GM23338 (cell line): ENCODE results near the gene MTHFD1L. TPM values are rescaled to one million over a fixed set of nuclear protein-coding genes. Genes with fewer than 3 reads are reported as not detected.

ENCODE experiments used
- ATAC-seq: fragments of 200-7000 bp; cut with Tn5 transposase; 3 replicates; pipeline ENCODE4 v1.9.1; 2020
- DNase-seq: peaks from one replicate; pipeline ENCODE4 v3.0.0-alpha.2; 2015; ENCODE audit warnings: low spot score
- H2AFZ ChIP-seq: fragments of 200-600 bp; sonication (generic); 2 replicates; pipeline ENCODE4 v1.8.0; 2016; ENCODE audit warnings: antibody characterized with exemption, mild to moderate bottlenecking, moderate library complexity
- H3F3A ChIP-seq: fragments of 200-600 bp; sonication (generic); replicated peaks from 2 replicates; pipeline ENCODE4 v1.8.0; 2017; ENCODE audit warnings: antibody characterized with exemption, mixed run types, low read depth
- H3K27ac ChIP-seq: fragments of 200-600 bp; sonication (generic); 2 replicates; pipeline ENCODE4 v1.6.1; 2016; ENCODE audit warnings: low read depth
- H3K27me3 ChIP-seq: fragments of 200-600 bp; sonication (generic); 2 replicates; pipeline ENCODE4 v1.8.0; 2016; ENCODE audit warnings: mild to moderate bottlenecking, mixed run types, moderate library complexity; ENCODE audit not compliant: insufficient read depth
- H3K36me3 ChIP-seq: fragments of 200-600 bp; sonication (generic); 2 replicates; pipeline ENCODE4 v1.8.0; 2016; ENCODE audit warnings: mild to moderate bottlenecking; ENCODE audit not compliant: insufficient read depth
- H3K4me1 ChIP-seq: fragments of 200-600 bp; sonication (generic); 2 replicates; pipeline ENCODE4 v1.8.0; 2016; ENCODE audit warnings: mild to moderate bottlenecking, moderate library complexity; ENCODE audit not compliant: insufficient read depth
- H3K4me2 ChIP-seq: fragments of 200-600 bp; sonication (generic); 2 replicates; pipeline ENCODE4 v1.7.1; 2017; ENCODE audit warnings: mixed run types
- H3K4me3 ChIP-seq: fragments of 200-600 bp; sonication (generic); 2 replicates; pipeline ENCODE4 v1.6.1; 2016; ENCODE audit warnings: mixed run types
- H3K79me2 ChIP-seq: fragments of 200-600 bp; sonication (generic); replicated peaks from 2 replicates; pipeline ENCODE4 v1.8.0; 2017; ENCODE audit warnings: mild to moderate bottlenecking; ENCODE audit not compliant: insufficient read depth
- H3K9me2 ChIP-seq: fragments of 200-600 bp; sonication (generic); 2 replicates; pipeline ENCODE4 v1.8.0; 2017; ENCODE audit not compliant: insufficient read depth
- H4K20me1 ChIP-seq: fragments of 200-600 bp; sonication (generic); replicated peaks from 2 replicates; pipeline ENCODE4 v1.8.0; 2017; ENCODE audit warnings: mild to moderate bottlenecking; ENCODE audit not compliant: insufficient read depth
- H3K27ac Mint-ChIP-seq: 2 replicates; pipeline ENCODE4 v1.8.0; 2020; ENCODE audit warnings: inconsistent platforms, mild to moderate bottlenecking, moderate library complexity, mixed read lengths
- H3K27me3 Mint-ChIP-seq: 3 replicates; pipeline ENCODE4 v1.8.0; 2022; ENCODE audit warnings: low read depth, mild to moderate bottlenecking, moderate library complexity, mixed read lengths, inconsistent platforms; ENCODE audit not compliant: insufficient read depth, poor library complexity
- H3K36me3 Mint-ChIP-seq: 3 replicates; pipeline ENCODE4 v1.8.0; 2021; ENCODE audit warnings: low read depth, mild to moderate bottlenecking, inconsistent platforms, moderate library complexity, mixed read lengths
- H3K4me1 Mint-ChIP-seq: 3 replicates; pipeline ENCODE4 v1.8.0; 2020; ENCODE audit warnings: mild to moderate bottlenecking, inconsistent platforms, mixed read lengths
- H3K4me3 Mint-ChIP-seq: 3 replicates; pipeline ENCODE4 v1.8.0; 2021; ENCODE audit warnings: moderate library complexity, mild to moderate bottlenecking, inconsistent platforms, mixed read lengths
- H3K9me3 Mint-ChIP-seq: 3 replicates; pipeline ENCODE4 v1.8.0; 2020; ENCODE audit warnings: moderate library complexity, mild to moderate bottlenecking, inconsistent platforms, mixed read lengths
- CREB1 ChIP-seq: fragments of 250-450 bp; sonication (Bioruptor Pico); IDR thresholded peaks from 2 replicates; pipeline ENCODE4 v1.5.0; 2020; ENCODE audit warnings: low read depth, mild to moderate bottlenecking, moderate library complexity
- CTCF ChIP-seq, 2 experiments: fragments of 200-600 bp in 1 of 2; sonication (generic) in 1 of 2; conservative IDR thresholded peaks; 2 replicates each; pipeline versions ENCODE4 v1.5.1 to v1.6.1; 2016 to 2017; ENCODE audit warnings: antibody characterized with exemption in 2 of 2, low read depth in 2 of 2, mild to moderate bottlenecking in 2 of 2, moderate library complexity in 1 of 2
- ETS1 ChIP-seq: IDR thresholded peaks from 2 replicates; pipeline ENCODE4 v1.6.1; 2016; ENCODE audit warnings: antibody characterized with exemption
- EZH2 ChIP-seq: fragments of 200-600 bp; sonication (generic); IDR thresholded peaks from one replicate; pipeline ENCODE4 v1.8.0; 2017; ENCODE audit warnings: antibody characterized with exemption, mild to moderate bottlenecking, low read depth; ENCODE audit not compliant: unreplicated experiment
- EZH2phosphoT487 ChIP-seq: fragments of 200-600 bp; sonication (generic); IDR thresholded peaks from one replicate; pipeline ENCODE4 v1.8.1; 2018; ENCODE audit warnings: antibody characterized with exemption; ENCODE audit not compliant: unreplicated experiment
- JUNB ChIP-seq: IDR thresholded peaks from one replicate; pipeline ENCODE4 v1.6.1; 2016; ENCODE audit warnings: antibody characterized with exemption; ENCODE audit not compliant: unreplicated experiment
- NANOG ChIP-seq: IDR thresholded peaks from 2 replicates; pipeline ENCODE4 v1.6.1; 2016; ENCODE audit warnings: antibody characterized with exemption, borderline replicate concordance
- POLR2AphosphoS5 ChIP-seq: IDR thresholded peaks from 2 replicates; pipeline ENCODE4 v1.6.1; 2016; ENCODE audit warnings: antibody characterized with exemption, low read depth
- REST ChIP-seq: IDR thresholded peaks from one replicate; pipeline ENCODE4 v1.6.1; 2018; ENCODE audit warnings: antibody characterized with exemption; ENCODE audit not compliant: unreplicated experiment
- STAT1 ChIP-seq: IDR thresholded peaks from one replicate; pipeline ENCODE4 v1.6.1; 2016; ENCODE audit warnings: antibody characterized with exemption; ENCODE audit not compliant: unreplicated experiment
- ZNF114 ChIP-seq: fragments of 250-450 bp; sonication (Bioruptor Pico); IDR thresholded peaks from 2 replicates; pipeline ENCODE4 v1.5.0; 2020; ENCODE audit warnings: mild to moderate bottlenecking, moderate library complexity
- ZNF331 ChIP-seq: fragments of 250-450 bp; sonication (Bioruptor Pico); IDR thresholded peaks from 2 replicates; pipeline ENCODE4 v1.5.0; 2020; ENCODE audit warnings: low read depth, mild to moderate bottlenecking, moderate library complexity
- ZNF462 ChIP-seq: fragments of 250-450 bp; sonication (Bioruptor Pico); IDR thresholded peaks from 2 replicates; pipeline ENCODE4 v1.5.0; 2020; ENCODE audit warnings: mild to moderate bottlenecking, moderate library complexity
- polyA plus RNA-seq: library from polyadenylated mRNA; unstranded; fragments of >200 nt; fragmentation: Nextera tagmentation; extraction: Ambion mirVana; gene quantifications from 2 replicates; pipeline ENCODE4 v1.2.1, GENCODE V29; 2016
- total RNA-seq: library from RNA; depleted of rRNA; stranded (reverse); fragments of >200 nt; shearing (Covaris generic); gene quantifications from 2 replicates; pipeline ENCODE4 v1.2.3, GENCODE V29; 2014

The MTHFD1L gene
- total and polyA plus RNA-seq, 2 experiments from 2014 or later, result 53.2 to 66.8 TPM

- Histone ChIP-seq H3K27ac (no peak overlapping the region), H3K4me1 (0 out of 2 replicates have a peak, but pooled peaks cover 4% of the 10 kb centered on the region), H2AFZ (peak overlapping the region; percentile 43), H3K4me3 (no peak overlapping the region), H3K9me2 (no peaks in the 10 kb centered on the region), H3K36me3 (no peaks in the 10 kb centered on the region), H3K27me3 (no peaks in the 10 kb centered on the region), H3K4me2 (no peak overlapping the region), H3K79me2 (no peaks in the 10 kb centered on the region), H3F3A (no peaks in the 10 kb centered on the region; the same call in 1 of the 2 replicates), H4K20me1 (no peaks in the 10 kb centered on the region)
- Mint-ChIP-seq H3K9me3 (peaks cover 6% of the 10 kb centered on the region; the same call in 2 of the 3 replicates), H3K4me1 (peaks cover 12% of the 10 kb centered on the region), H3K36me3 (peaks cover 2% of the 10 kb centered on the region; the same call in 1 of the 3 replicates), H3K4me3 (no peak overlapping the region), H3K27ac (no peak overlapping the region), H3K27me3 (peaks cover 6% of the 10 kb centered on the region)
- TF ChIP-seq ZNF114 (CRISPR knock-in tag) (no peak), ETS1 (no peak), CTCF (conservative IDR thresholded peaks at IDR 0.05; ENCODE audit: low read depth in 2 of 2) (no peak), JUNB (no peak), NANOG (no peak), ZNF331 (CRISPR knock-in tag) (no peak), ZNF462 (CRISPR knock-in tag) (no peak), STAT1 (no peak), EZH2phosphoT487 (no peak), EZH2 (no peak), REST (no peak), POLR2AphosphoS5 (no peak), CREB1 (no peak)
- DNase-seq, result no peak
- no peak for ATAC-seq
Measured at GRCh38 chr6:151148111-151148510, 282.6 kb downstream of the MTHFD1L start.
